Nephron progenitor cell (in vitro differentiated cells): ENCODE measurements around the gene IDE.
"Not testable (repeated sequence)": the region's sequence is repeated elsewhere in the genome, so short reads cannot be mapped to it uniquely, and the experiment has no call there.

ENCODE experiments used
- DNase-seq: peaks from one replicate; pipeline ENCODE4 v3.0.0; 2021
- H3K27ac Mint-ChIP-seq: 2 replicates; pipeline ENCODE4 v1.8.0; 2021; ENCODE audit warnings: mild to moderate bottlenecking, moderate library complexity, mixed read lengths
- H3K27me3 Mint-ChIP-seq: 2 replicates; pipeline ENCODE4 v1.8.0; 2021; ENCODE audit warnings: mild to moderate bottlenecking, low read depth, mixed read lengths; ENCODE audit not compliant: poor library complexity
- H3K36me3 Mint-ChIP-seq: 2 replicates; pipeline ENCODE4 v1.8.0; 2021; ENCODE audit warnings: low read depth, mixed read lengths
- H3K4me1 Mint-ChIP-seq: 2 replicates; pipeline ENCODE4 v1.8.0; 2021; ENCODE audit warnings: mixed read lengths
- H3K4me3 Mint-ChIP-seq: 2 replicates; pipeline ENCODE4 v1.8.0; 2021; ENCODE audit warnings: mild to moderate bottlenecking, moderate library complexity, mixed read lengths
- H3K9me3 Mint-ChIP-seq: 2 replicates; pipeline ENCODE4 v1.8.0; 2021; ENCODE audit warnings: mild to moderate bottlenecking, moderate library complexity, mixed read lengths
- TF ChIP-seq, protein P1 (sequence below): fragments of 200-600 bp; sonication (generic); IDR thresholded peaks from 2 replicates; pipeline ENCODE4 v1.5.0; 2021; ENCODE audit warnings: antibody characterized with exemption

IDE gene

DNA sequence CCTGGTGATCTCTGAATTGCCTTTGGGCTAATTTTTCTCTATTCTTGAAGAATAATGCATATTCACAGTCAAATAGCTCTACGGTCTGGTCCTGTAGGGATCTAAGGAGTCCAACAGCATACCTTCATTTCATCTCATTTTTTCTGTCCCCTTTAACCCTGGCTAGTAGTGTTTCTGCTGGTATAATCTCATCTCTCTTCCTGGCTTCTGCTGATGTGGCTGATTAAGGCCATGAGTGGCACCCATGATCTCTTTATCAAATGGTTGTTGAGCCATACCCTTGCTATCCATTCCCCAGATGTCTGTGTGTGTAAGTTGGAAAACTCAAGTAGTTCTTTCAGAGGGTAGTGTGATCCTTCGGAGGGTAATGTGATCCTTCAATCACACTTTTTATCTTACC, 163.4 kb downstream of the IDE start:
- H3K36me3 Mint-ChIP-seq: no peaks in the 10 kb centered on the region
- H3K27me3 Mint-ChIP-seq: no peaks in the 10 kb centered on the region
- no peaks in the 10 kb centered on the region for H3K9me3 Mint-ChIP-seq
- TF ChIP-seq, protein P1, sequence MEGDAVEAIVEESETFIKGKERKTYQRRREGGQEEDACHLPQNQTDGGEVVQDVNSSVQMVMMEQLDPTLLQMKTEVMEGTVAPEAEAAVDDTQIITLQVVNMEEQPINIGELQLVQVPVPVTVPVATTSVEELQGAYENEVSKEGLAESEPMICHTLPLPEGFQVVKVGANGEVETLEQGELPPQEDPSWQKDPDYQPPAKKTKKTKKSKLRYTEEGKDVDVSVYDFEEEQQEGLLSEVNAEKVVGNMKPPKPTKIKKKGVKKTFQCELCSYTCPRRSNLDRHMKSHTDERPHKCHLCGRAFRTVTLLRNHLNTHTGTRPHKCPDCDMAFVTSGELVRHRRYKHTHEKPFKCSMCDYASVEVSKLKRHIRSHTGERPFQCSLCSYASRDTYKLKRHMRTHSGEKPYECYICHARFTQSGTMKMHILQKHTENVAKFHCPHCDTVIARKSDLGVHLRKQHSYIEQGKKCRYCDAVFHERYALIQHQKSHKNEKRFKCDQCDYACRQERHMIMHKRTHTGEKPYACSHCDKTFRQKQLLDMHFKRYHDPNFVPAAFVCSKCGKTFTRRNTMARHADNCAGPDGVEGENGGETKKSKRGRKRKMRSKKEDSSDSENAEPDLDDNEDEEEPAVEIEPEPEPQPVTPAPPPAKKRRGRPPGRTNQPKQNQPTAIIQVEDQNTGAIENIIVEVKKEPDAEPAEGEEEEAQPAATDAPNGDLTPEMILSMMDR: no peak
- no peak overlapping the region for H3K27ac Mint-ChIP-seq
- H3K4me3 Mint-ChIP-seq: no peak overlapping the region
- no peak for DNase-seq
- H3K4me1 Mint-ChIP-seq: peaks cover 25% of the 10 kb centered on the region

DNA sequence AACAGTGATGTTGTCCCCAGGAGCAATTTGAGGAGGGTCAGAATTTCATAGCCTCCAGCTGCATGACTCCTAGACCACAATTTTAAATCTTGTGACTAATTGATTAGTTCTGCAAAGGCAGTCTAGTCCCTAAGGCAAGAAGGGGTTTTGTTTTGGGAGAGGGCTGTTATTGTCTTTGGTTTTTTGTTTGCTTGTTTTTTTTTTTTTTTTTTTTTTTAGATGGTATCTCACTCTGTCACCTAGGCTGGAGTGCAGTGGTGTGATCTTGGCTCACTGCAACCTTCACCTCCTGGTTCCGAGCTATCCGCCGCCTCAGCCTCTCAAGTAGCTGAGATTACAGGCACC, 165.9 kb downstream of the IDE start:
- Mint-ChIP-seq H3K9me3 (no peaks in the 10 kb centered on the region), H3K36me3 (no peaks in the 10 kb centered on the region), H3K4me3 (no peak overlapping the region), H3K27me3 (peaks cover 3% of the 10 kb centered on the region), H3K4me1 (peaks cover 45% of the 10 kb centered on the region), H3K27ac (no peak overlapping the region)
- TF ChIP-seq, protein P1: no peak
- no peak for DNase-seq

DNA sequence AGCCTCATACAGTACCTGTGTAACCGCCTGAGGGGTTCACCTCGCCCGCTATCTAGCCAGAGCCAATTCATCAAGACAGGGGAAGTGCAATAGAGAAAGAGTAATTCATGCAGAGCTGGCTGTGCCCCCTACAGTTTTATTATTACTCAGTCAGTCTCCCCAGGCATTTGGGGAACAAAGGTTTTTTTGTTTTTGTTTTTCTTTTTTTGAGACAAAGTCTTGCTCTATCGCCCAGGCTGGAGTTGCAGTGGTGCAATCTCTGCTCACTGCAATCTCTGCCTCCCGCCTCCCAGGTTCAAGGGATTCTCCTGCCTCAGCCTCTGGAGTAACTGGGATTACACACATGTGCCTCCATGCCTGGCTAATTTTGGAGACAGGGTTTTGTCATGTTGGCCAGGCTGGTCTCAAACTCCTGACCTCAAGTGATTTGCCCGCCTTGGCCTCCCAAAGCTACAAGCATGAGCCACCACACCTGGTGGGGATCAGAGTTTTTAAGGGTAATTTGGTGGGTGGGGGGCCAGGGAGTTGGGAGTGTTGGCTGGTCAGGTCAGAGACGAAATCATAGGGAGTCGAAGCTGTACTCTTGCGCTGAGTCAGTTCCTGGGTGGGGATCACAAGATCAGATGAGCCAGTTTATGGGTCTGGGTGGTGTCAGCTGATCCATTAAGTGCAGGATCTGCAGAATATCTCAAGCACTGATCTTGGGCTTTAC, 166.4 kb downstream of the IDE start:
- Mint-ChIP-seq H3K9me3 (no peaks in the 10 kb centered on the region), H3K4me3 (peak overlapping the region; percentile 20), H3K4me1 (peaks cover 41% of the 10 kb centered on the region), H3K36me3 (no peaks in the 10 kb centered on the region), H3K27ac (no peak overlapping the region), H3K27me3 (peaks cover 3% of the 10 kb centered on the region)
- no peak for DNase-seq
- TF ChIP-seq, protein P1: no peak

DNA sequence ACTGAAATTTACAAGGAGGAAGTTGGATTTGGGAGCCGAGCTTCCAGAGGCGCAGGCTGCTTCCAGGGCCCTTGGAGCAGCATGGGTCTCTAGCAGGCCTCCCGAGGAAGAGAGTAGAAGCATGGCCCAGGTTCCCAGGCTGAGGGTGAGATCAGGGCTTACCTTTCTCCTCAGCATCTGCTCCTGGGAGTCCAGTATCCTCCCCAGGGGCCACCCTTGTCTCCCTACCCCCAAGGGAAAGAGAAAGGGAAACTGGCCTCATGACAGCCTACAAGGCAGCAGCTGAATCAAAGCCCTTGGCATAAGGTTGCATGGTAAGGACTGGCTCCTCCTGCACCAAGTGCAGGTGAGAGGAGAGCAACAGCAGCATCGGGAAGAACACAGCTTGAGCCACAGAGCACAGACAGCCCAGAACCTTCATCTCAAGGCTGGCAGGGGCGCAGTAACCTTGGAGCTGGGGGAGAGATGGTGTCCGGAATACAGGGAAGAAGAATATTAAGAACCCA, 168.4 kb downstream of the IDE start:
- no peak for DNase-seq
- Mint-ChIP-seq H3K27me3 (peaks cover 3% of the 10 kb centered on the region), H3K4me1 (peaks cover 41% of the 10 kb centered on the region), H3K4me3 (peak overlapping the region; percentile 7), H3K9me3 (no peaks in the 10 kb centered on the region), H3K27ac (peak overlapping the region; percentile 75), H3K36me3 (no peaks in the 10 kb centered on the region)
- TF ChIP-seq, protein P1: no peak

DNA sequence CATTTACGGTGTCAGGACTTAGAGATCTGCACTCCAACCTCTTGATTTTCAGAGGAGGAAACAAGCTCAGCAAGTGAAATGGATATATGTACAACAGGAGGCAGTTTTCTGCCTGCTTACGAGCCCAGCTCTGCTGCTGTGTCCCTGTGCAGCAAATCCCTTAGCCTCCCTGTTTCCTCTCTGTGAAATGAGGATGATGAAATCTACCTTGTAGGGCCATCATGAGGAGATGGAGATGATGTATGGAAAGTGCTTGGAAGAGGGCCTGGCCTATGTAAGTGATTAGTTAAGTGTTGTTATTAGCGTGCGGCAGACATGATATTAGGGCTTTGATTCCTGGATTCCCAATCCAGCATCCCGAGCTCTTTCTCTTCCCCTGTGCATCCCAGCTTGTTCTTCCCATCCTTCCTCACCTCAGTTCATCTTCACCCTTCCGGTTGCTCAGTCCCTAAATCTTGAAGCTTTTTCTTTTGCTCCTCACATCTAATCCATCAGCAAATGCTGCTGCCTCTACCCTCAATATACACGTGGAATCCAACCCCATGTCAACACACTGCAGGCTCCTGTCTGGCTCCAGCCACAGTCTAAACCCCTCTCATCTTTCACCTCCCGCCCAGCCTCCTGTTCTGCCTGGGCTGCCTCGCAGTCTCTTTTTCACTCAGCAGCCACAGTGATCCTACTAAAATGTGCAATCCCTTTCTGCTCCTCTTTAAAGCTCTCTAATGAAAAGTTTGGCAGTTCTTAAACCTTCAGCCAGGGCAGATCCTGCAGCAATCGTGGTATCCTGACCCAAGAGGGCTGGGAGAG, 169.1 kb downstream of the IDE start:
- peak; percentile 26 for DNase-seq
- H3K9me3 Mint-ChIP-seq: no peaks in the 10 kb centered on the region
- peak overlapping the region; percentile 12 for H3K27ac Mint-ChIP-seq
- peaks cover 41% of the 10 kb centered on the region for H3K4me1 Mint-ChIP-seq
- H3K36me3 Mint-ChIP-seq: no peaks in the 10 kb centered on the region
- TF ChIP-seq, protein P1: no peak
- peak overlapping the region; percentile 7 for H3K4me3 Mint-ChIP-seq
- H3K27me3 Mint-ChIP-seq: peaks cover 3% of the 10 kb centered on the region

DNA sequence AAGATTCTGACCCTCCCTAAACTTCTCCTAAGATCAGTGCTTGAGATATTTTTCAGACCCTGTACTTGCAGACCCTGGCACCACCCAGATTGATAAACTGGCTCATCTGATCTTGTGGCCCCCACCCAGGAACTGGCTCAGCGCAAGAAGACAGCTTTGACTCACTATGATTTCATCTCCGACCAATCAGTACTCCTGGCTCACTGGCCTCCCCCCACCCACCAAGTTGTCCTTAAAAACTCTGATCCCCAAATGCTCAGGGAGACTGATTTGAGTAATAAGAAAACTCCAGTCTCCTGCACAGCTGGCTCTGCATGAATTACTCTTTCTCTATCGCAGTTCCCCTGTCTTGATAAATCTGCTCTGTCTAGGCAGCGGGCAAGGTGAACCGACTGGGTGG, 171.7 kb downstream of the IDE start:
- not testable (repeated sequence) for H3K4me3 Mint-ChIP-seq, H3K36me3 Mint-ChIP-seq, H3K9me3 Mint-ChIP-seq, DNase-seq, H3K27me3 Mint-ChIP-seq
- Mint-ChIP-seq H3K27ac (peak overlapping the region; percentile 29), H3K4me1 (peaks cover 29% of the 10 kb centered on the region)
